ENCODE data around the gene C6orf47.
"Not testable (repeated sequence)": the region's sequence is repeated elsewhere in the genome, so short reads cannot be mapped to it uniquely, and the experiment has no call there.

Gene C6orf47, protein sequence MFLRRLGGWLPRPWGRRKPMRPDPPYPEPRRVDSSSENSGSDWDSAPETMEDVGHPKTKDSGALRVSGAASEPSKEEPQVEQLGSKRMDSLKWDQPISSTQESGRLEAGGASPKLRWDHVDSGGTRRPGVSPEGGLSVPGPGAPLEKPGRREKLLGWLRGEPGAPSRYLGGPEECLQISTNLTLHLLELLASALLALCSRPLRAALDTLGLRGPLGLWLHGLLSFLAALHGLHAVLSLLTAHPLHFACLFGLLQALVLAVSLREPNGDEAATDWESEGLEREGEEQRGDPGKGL

DNA sequence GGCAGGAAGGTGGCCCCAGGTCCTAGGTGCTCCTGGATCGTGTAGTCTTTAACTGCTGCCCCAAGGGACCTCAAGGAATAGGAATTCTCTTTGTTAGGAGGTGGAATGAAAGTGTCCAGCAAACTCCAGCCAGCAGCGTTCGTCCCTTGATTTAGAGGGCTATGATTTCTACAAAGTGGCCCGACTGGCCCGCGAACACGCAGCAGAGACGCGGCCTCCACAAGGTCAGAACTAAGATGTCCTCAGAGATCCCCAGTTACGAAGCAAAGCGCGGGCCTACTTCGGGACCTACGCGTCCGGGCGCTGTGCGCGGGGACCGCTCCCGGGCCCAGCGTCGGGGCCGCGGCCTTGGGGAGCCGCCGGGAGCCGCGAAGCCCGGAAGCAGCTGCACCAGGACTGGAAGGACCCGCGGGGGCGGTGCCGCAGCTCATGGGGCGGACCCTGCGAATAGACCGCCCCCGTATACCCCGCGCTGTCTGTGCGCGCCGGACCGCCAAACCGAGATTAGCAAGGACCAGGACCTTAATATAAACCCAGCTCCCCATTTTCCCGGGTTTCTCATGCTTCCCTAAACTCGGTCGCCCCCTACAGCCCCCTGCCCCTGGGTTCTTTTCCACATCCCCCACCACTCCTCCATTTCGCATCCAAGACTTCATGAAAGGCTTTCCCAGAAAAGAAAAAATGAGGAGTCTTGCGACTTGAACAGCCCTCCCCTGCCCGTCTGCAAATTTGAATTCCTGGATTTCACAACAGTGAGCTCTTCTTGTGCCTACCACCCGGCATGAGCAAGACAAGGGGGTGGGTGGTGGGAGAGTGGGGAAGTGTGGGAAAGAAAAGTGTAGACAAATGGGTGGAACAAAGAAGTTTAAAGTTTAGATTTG, at the start of gene C6orf47:
Gene C6orf47, minus strand, starts transcription at position 398 of the 881 bp plus-strand sequence. CDS start 831 bp downstream, outside the sequence.
- DNase-seq (ENCODE audit: low read depth), result peak; percentile 89

DNA sequence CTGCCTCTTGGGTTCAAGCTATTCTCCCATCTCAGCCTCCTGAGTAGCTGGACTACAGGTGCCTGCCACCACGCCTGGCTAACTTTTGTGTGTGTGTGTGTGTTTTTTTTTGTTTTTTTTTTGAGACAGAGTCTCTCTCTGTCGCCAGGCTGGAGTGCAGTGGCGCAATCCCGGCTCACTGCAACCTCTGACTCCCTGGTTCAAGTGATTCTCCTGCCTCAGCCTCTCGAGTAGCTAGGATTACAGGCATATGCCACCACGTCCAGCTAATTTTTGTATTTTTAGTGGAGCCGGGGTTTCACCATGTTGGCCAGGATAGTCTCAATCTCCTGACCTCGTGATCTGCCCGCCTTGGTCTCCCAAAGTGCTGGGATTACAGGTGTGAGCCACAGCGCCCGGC, 48.6 kb upstream of the C6orf47 start:
- DNase-seq (ENCODE audit: low read depth), result not testable (repeated sequence)

DNA sequence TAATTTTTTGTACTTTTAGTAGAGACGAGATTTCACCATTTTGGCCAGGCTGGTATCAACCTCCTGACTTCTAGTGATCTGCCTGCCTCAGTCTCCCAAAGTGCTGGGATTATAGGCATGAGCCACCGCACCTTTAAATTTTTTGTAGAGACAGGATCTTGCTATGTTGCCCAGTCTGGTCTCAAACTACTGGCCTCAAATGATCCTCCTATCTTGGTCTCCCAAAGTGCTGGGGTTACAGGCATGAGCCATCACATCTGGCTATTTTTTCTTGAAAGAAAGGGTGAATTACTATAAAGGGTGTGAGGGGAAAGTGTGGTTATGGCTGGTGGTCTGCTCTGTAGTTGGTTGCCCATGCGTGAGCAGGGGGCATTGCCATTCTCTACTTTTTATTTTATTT, 47.6 kb upstream of the C6orf47 start:
- DNase-seq (ENCODE audit: low read depth), result no peak

DNA sequence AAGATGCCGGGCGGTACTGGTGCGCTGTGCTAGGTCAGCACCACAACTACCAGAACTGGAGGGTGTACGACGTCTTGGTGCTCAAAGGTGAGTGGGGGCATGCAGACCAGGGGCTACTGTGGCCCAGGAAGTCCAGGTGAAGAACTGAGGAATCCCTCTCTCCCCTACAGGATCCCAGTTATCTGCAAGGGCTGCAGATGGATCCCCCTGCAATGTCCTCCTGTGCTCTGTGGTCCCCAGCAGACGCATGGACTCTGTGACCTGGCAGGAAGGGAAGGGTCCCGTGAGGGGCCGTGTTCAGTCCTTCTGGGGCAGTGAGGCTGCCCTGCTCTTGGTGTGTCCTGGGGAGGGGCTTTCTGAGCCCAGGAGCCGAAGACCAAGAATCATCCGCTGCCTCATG, 47.1 kb upstream of the C6orf47 start:
- no peak for DNase-seq (ENCODE audit: low read depth)

DNA sequence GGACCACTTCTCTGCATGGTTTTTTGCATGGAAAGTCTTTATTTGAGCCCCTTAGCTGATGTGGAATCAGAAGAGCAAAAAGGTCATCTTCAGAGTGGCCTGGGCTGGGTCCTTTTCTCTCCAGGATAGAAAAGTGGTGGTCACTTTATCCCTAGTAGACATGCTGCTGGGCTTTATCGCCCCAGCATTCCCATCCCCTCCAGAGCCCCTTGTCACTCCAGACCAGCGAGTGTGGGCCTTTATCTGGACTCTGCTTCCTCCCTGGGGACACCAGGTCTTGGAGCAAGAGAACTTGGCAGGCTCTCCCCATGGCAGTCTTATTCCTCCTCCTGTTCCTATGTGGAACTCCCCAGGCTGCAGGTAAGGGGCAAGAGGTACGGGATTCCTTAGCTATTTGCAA, 46.0 kb upstream of the C6orf47 start, which contains the start of gene LY6G6F:
Gene LY6G6F, plus strand, starts transcription at position 268 of the 400 bp plus-strand sequence. Its CDS starts 41 bp downstream, at position 309.
- DNase-seq (ENCODE audit: low read depth), result no peak

DNA sequence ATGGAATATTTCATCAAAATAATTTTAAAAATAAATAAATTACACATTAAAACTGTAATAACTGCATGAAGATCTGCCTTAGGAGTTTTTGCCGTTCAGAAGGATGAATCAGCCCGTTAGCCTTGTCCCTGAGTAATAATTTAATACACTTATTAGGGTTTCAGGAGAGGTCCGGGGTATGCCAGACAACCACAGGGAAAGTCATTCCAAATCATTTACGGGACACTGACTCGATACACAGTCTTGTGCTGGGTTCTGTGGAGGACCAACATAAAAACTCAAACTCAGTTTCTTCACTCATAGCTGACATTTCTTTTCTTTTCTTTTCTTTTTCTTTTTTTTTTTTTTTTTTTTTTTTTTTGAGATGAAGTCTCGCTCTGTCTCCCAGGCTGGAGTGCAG, 45.4 kb upstream of the C6orf47 start:
- DNase-seq (ENCODE audit: low read depth), result peak; percentile 31

DNA sequence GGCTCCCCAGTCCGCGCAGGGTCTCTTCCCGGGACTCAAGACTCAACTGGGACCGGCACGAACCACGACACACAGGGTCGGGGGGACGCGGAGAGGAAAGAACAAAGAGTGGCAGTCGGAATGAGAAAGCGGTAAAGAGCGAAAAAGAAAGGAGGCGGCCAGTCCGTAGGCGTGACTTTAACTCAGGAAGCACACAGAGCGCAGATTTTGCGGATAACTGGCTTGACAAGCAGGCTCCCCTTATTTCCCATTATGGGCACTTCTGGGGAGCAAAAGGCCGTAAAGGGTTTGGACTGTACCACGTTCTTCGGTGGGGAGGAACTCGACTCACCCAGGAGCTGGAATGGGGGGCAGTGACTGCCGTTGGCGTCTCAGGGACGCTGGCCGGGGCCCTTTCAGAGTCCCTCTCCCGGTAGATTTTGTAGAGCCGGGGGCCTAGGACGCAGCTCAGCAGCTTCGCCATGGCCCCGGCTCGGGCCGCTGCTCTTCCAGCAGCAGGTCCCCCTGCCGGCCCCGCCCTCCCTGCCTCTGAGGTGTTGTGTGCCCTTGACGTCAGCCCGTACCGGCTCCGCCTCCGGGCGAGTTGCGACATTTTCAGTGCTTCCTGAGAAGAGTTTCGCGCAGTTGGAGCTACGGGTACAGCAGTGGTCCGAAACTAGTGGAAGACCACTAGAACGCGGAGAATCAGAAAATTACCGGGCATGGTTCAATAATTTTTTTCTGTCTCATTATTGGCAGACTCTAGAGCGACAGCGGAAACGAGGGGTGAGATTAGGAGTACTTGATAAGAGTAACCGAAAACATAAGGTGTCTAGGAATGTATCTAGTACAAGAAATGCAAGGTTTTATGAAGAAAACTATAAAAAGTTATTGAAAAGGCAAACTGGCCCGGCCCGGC, 42.5 kb upstream of the C6orf47 start, which contains the start of gene ABHD16A:
Gene ABHD16A, minus strand, starts transcription at position 506 of the 898 bp plus-strand sequence. Its CDS starts 43 bp downstream, at position 463.
- DNase-seq (ENCODE audit: low read depth), result peak; percentile 99

DNA sequence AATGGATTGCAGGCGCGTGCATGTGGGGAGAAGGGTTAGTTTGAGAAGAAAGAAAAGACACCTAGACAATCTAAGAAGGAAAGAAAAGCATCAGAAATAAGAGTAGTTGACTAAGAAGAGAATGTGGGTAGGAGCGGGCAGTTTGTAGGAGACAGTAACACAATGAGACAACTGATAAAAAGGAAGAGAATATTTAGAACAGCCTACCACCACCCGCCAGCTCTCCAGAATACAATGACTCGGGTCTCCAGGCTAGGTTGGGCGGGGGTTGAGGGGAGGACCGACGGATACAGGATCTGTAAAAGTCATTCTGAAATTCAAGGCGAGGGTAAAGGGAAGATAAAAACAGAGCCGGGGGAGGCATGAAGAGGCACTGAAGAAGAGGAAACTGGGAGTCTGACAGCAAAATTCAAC, 41.8 kb upstream of the C6orf47 start:
- no peak for DNase-seq (ENCODE audit: low read depth)

DNA sequence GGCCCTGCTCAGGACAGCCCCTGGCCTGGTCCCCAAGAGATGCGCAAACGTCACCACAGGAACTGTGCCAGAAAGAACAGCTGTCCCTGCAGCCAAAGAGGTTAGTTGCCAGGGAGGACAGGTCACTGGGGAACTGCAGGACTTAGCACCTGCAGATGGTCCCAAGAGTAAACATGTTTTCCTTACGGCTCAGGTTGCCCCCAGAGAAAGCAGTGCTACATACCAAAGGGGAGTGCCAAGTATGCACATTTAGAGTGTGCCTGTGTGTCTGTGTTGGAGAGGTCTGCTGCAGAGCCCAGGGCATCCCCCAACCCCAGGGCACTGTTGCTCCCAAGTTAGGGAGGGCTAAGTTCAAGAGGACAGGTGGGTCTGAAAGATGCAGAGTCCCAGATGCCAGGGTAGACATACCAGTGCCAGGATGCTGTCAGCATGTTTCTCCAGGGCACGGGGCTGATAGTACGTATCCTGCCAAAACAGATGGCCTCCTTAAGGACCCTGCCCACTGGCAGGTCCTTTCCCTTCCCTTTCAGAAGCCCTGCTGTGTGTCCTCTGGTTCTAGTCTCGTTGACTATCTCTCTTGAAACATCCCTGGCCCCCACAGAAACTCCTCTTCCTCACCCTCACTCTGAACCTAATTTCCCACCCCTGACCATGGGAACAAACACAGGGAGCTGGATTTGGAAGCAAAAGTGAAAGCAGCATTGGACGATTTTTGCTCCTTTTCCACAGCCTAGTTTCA, 41.3 kb upstream of the C6orf47 start:
- peak; percentile 39 for DNase-seq (ENCODE audit: low read depth)

DNA sequence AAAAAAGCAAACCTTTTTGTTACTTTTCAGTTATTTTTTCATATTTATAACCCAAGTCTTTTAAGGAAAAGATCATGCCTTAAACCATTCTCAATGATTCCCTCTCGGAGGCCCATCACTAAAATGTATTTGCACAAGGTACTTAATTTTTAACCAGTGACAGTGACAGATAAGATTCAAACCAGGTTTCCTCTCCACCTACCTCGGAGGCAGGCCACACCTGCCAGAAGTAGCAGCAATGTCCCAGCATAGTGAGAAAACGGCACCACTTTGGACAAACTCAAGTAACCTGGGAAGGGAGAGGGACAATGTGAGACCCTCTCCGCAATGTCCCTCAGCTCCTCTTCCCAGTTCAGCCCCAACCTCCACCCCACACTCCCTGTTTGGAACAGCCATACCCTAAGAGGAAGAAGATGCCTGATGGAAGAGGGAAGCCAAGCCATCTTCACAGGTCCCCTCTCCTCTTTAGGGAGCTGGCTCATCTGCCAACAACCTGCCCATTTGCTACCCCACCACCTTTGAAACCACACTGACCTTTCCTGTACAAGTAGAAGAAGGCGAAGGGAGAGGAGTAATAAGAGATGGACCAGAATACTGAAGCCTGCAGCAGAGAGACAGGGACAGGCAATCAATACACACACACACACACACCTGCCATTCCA, 40.3 kb upstream of the C6orf47 start:
- DNase-seq (ENCODE audit: low read depth), result no peak

DNA sequence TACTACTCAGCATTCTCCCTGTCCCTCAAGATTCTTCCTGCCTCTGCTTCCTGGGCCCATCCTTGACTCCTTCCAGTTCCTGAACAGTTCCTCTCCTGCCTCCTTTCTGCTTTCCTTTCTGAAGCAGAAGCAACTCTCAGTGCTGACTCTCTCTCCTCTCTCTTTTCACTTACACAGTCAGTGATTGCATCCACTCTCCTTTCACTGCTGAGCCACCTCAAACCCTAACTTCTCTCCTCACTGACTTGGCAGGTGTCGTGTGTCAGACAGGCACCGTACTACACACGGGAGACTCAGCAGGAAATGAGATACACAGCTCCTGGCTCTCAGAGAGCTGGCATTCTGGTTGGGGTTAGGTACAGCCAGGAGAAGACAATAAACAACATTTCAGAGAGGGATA, 37.0 kb upstream of the C6orf47 start:
- DNase-seq (ENCODE audit: low read depth), result no peak

DNA sequence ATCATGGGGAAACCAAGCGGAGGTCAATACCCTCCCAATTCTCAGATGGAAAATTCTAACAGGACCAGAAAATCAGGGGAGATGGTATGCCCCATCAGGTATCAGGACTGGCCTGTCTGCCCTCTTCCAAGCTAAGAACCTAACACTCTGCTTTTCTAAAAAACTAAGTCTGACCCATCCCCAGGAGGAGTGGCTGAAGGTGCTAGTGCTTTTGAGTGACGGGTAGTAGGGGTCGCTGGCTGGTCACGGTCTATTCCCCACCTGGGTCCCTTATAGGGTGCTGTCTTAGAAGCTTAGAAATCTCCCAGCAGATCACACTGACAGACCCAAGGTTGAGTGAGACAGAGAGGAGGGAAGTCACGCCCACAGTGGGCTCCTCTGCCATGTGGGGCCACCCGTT, 33.0 kb upstream of the C6orf47 start:
- no peak for DNase-seq (ENCODE audit: low read depth)

DNA sequence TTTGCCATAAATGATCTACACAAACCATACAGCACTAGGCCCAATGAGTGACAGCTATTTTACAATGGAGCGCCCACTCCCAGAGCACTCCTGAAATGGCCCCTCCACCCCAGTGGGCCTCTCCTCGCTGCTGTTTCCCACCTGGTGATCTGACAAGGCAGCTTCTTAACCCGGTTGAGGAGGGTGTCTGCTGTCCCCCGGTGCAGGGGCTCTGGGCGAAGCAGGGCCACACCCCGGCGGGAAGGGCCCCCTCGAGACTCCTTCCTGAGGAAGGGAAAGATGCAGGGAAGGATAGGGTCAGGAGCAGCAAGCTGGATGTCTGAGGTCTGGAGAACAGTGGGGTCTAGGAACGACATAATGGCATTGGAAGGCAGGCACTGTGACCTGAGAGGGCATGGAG, 32.3 kb upstream of the C6orf47 start:
- DNase-seq (ENCODE audit: low read depth), result no peak

DNA sequence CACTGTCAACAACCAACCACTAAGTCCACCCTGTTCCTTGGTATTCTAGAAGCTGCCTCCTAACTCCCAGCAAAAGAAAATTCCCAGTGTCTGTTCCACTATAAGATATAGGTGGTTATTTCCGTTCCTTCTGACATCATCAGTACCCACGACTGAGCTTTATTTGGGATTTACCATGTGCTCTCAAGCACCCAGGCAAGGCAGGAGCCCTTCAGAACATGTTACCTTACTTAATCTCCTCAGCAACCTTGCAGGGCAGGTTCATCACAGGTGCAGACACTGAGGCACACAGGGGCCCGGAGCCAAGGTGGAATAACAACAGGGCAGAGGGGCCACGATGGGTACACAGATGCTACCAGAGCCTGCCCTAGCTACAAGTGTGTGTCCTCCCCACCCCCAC, 31.8 kb upstream of the C6orf47 start:
- no peak for DNase-seq (ENCODE audit: low read depth)

DNA sequence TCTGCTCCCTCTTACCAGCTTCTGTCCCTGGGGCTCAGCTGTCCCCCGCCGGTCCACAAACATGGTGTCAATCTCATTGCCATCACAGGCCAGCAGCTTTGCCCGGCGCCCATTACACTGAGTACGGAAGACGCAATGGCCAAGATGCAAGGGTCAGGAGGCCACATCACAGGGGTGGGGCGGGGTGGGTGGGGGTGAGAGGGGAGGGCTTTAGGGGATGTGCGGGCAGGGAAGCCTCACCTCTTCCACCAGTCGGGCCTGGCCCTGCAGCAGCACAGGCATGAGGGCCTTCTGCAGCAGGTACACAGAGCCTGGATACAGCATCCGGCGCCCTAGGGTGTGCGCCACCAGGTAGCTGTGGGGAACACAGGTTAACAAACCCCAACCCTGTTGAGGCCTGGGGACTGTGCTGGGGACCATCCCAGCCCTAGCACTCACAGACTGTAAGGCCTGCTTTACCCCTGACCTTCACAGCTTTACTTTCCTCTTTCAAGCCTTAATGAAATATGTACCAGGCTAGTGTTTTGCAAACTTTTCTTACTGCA, 31.1 kb upstream of the C6orf47 start:
- DNase-seq (ENCODE audit: low read depth), result no peak

DNA sequence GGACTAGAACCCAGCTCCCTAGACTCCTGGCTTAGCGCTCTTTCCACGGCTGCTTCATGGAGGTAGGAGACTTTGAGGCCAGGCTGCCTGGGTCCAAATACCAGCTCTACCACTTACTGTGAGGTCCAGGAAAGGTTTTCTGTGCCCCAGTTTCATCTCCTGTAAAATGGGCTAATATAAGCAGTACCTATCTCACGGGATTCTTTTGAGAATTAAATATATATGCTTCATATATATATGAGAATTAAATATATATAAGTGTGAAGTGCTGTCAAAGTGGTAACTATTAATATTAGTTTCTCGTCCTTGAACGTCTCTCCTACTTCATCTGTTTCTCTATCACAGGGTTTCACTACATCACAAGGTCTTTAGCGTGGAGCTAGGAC, 30.5 kb upstream of the C6orf47 start:
- no peak for DNase-seq (ENCODE audit: low read depth)

DNA sequence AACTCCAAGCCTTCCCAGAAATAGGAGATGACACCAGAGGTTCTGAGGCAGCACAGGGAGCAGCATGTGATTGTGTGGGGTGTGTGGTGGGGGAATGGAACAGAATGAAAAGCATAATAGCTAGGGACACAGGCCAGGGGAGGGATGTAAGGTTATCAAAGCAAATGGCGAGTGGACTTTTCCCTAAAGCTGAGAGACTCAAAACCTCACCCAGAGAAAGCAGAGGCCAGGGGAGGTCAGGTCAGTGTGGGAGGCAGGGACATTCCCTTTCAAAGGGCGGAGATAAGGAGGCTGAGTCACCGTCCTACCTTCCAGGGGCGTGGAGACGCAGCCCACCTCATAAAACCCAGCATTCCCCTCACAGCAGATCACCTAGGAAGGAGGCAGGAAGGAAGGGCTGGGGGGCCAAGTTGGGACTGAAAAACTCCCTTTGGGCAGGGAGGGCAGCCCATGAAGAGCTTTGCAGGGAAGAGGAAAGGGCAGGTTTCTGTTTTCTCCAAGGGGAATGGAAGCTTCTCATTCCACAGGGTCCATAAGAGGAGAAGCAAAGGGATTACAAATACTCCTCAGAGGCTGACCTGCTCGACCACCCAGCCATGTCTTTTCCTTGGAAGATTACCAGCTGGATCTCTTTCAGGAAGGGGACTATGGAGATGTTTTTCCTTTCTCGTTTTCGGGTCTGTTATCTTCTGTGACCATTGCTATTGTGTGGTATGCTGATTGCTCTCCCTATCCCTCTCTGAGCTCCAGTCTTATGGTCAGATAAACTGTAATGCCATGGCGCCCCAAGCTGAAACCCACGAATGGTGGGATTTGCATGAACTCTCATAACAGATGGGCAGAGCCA, 29.9 kb upstream of the C6orf47 start:
- no peak for DNase-seq (ENCODE audit: low read depth)

DNA sequence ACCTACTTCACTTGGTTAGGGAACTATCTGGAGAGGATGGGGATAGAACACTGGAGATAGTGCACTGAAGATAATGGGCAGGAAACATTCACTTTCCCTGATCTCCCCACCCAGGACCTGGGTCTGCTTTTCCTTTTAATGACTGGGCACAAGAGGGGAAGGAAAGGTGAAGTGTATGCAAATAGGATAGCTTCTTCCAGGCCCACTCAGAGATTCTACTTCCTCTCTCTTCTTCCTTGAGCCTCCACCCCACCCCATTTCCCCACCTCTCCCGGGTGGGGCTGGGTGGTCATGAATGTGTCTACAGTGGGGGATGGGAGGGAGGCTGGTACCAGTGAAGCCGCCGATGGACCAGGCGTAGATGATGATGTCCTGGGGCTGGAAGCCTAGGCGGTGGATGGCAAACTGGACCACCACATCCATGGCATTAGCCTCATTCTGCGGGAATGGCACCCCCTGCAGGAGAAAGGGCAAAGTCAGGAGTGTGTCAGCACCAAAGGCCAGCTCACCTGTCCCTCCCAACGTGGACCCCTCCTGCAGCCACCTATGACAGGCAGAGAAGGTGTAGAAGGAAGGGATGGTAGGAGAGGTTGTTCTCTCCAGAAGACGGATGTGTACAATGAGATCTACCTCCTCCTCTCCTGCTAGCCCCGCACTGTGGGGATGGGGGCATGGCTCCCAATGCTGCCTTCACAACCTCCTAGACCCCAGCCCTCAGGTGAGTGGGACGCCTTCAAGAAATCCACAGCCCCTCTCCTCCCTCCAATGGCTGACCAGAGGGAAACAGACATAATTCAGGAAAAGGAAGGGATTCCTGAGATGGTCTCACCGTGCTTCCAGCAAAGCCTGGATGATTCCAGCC, 28.9 kb upstream of the C6orf47 start:
- DNase-seq (ENCODE audit: low read depth), result no peak
